Smooth muscle cell of the umbilical artery (primary cell): ENCODE data around the gene SCD5. TPM values are rescaled to one million over a fixed set of nuclear protein-coding genes. Genes with fewer than 3 reads are reported as not detected.

Source experiments
- total RNA-seq: library from RNA; depleted of rRNA; stranded (reverse); fragments of >200 nt; gene quantifications from 2 replicates; pipeline ENCODE4 v1.2.3, GENCODE V29; 2014

Gene SCD5
- total RNA-seq = 12.2 and 13.5 TPM in 2 replicates

DNA sequence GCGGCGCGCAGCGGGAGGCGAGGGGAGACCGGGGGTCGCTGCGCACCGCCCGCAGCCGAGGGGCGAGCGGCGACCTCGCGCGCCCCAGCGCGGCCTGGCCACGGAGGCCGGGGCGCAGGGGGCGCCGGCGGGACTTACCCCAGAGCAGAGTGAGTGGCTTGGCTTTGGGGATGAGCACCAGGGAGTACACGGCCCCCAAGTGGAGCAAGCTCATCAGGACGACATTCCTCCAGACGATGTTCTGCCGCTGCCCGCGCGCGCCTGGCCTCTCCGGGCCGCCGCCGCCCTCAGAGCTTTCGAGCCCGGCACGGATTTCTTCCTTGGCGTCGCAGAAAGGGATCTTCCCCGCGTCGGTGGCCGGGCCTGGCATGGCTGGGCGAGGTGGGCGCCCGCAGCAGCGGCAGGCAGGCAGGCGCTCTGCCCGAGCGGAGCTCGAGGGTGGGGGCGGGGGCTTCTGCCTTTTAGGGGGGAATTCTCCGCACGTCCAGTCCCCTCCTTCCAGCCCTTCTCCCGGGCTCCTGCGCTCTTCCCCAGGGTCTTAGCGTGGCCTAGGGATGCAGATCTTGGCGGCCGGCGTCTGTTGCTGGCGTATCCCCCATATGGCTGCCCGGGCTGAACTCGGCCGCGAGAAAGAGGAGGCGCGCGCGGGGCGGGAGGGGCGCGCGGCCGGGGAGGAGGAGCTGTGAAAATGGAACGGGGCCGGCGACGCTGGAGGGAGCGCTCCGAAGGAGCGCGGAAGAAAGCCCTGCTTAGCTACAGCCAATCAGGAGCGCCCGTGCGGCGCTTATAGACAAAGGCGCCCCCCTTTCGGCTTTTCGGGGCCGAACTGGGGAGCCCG, at the start of gene SCD5:
Gene SCD5, minus strand, starts transcription at position 629 of the 838 bp plus-strand sequence. Its CDS starts 259 bp downstream, at position 370.

Other genes starting within 250 kb of the SCD5 start
- 0.23 and 0.30 TPM in 2 replicates for gene TMEM150C, start 236.8 kb downstream of the SCD5 start, total RNA-seq
- 436 and 544 TPM in 2 replicates for gene SEC31A, start 92.4 kb upstream of the SCD5 start, total RNA-seq
- gene THAP9, start 101.9 kb upstream of the SCD5 start, total RNA-seq = 5.0 and 5.1 TPM in 2 replicates
- 9.8 and 11.0 TPM in 2 replicates for gene LIN54, start 212.0 kb upstream of the SCD5 start, total RNA-seq
- 64.7 and 73.0 TPM in 2 replicates for gene COPS4, start 236.4 kb upstream of the SCD5 start, total RNA-seq